Measurements from ENCODE around the gene NUP98. TPM values are rescaled to one million over a fixed set of nuclear protein-coding genes. Genes with fewer than 3 reads are reported as not detected.

The NUP98 gene
- total and polyA plus RNA-seq, 2 of the 13 experiments (the other 11 are each of a cell fraction or from before 2014, with no cell fraction given), result 76.6 to 85.3 TPM

DNA sequence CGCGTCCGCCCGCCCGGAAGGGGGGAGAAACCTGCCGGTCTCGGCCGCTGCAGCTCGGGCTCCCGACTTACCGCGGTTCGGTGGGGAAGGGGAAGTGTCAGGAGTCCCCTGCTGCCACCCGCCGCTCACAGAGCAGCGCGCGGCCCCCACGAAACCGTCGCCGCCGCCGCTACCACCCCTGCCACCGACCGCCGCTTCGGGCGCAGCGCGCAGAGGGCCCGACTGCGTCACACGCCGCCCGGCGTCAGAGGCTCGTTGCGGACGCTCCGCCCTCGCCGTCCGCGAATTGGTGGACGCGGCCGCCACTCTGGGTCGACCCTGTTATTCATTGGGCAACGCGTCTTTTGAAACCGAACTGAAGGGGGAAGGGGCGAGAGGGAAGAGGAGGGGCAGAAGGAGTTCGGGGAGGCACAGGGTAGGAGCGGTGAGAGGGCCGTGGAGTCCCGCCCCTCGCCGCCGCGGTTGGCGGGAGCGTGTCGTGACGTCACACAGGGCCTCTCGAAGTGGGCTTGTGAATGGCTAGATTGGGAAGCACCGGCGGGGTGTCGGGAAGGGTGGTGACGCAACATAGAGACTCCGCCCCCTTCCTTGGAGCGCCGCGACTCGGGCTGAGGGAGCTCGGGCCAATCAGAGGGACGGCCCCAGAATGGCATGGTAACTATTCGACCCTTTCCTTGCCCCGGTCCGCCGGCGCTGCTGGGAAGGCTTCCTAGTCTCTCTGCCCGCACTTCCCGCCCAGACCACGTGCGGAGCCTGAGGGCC is at the start of gene NUP98 (continued):
- TF ChIP-seq ZNF383 (CRISPR knock-in tag; IDR thresholded peaks at IDR 0.05; ENCODE audit: borderline replicate concordance) (no peak), ZSCAN9 (CRISPR knock-in tag; IDR thresholded peaks at IDR 0.05; ENCODE audit: borderline replicate concordance) (no peak; the same call in 1 of the 2 replicates), ARID2 (CRISPR knock-in tag; IDR thresholded peaks at IDR 0.05; ENCODE audit: borderline replicate concordance) (peak; percentile 97), CBX5 (CRISPR knock-in tag; IDR thresholded peaks at IDR 0.05; ENCODE audit: borderline replicate concordance) (peak; percentile 48; the same call in 1 of the 2 replicates), RERE (CRISPR knock-in tag; IDR thresholded peaks at IDR 0.05; ENCODE audit: low read depth) (0 out of 2 replicates have a peak, but pooled peaks have one; percentile 17), ZNF124 (CRISPR knock-in tag; IDR thresholded peaks at IDR 0.05) (peak; percentile 75; the same call in 1 of the 2 replicates), ATF1 (CRISPR knock-in tag; IDR thresholded peaks at IDR 0.05) (peak; percentile 97), RARA (CRISPR knock-in tag; IDR thresholded peaks at IDR 0.05) (0 out of 2 replicates have a peak, but pooled peaks have one; percentile 9), ZNF430 (CRISPR knock-in tag; IDR thresholded peaks at IDR 0.05) (peak; percentile 49), SMAD3 (CRISPR knock-in tag; IDR thresholded peaks at IDR 0.05) (0 out of 2 replicates have a peak, but pooled peaks have one; percentile 70), MAF1 (CRISPR knock-in tag; IDR thresholded peaks at IDR 0.05; ENCODE audit: borderline replicate concordance) (no peak), HMG20B (CRISPR knock-in tag; conservative IDR thresholded peaks at IDR 0.05) (peak; percentile 49; the same call in 1 of the 2 replicates), CBFB (CRISPR knock-in tag; IDR thresholded peaks at IDR 0.05) (0 out of 2 replicates have a peak, but pooled peaks have one; percentile 8), RAD21 (CRISPR knock-in tag; IDR thresholded peaks at IDR 0.05) (peak; percentile 69; the same call in 1 of the 2 replicates), SMARCC2 (IDR thresholded peaks at IDR 0.05) (no peak), ZFY (CRISPR knock-in tag; IDR thresholded peaks at IDR 0.05) (peak; percentile 96), ZNF619 (CRISPR knock-in tag; IDR thresholded peaks at IDR 0.05) (peak; percentile 81; the same call in 1 of the 2 replicates), ZNF562 (CRISPR knock-in tag; IDR thresholded peaks at IDR 0.05; ENCODE audit: borderline replicate concordance) (no peak), ZNF546 (CRISPR knock-in tag; conservative IDR thresholded peaks at IDR 0.05) (0 out of 2 replicates have a peak, but pooled peaks have one; percentile 52)
- TF ChIP-seq, protein P1, sequence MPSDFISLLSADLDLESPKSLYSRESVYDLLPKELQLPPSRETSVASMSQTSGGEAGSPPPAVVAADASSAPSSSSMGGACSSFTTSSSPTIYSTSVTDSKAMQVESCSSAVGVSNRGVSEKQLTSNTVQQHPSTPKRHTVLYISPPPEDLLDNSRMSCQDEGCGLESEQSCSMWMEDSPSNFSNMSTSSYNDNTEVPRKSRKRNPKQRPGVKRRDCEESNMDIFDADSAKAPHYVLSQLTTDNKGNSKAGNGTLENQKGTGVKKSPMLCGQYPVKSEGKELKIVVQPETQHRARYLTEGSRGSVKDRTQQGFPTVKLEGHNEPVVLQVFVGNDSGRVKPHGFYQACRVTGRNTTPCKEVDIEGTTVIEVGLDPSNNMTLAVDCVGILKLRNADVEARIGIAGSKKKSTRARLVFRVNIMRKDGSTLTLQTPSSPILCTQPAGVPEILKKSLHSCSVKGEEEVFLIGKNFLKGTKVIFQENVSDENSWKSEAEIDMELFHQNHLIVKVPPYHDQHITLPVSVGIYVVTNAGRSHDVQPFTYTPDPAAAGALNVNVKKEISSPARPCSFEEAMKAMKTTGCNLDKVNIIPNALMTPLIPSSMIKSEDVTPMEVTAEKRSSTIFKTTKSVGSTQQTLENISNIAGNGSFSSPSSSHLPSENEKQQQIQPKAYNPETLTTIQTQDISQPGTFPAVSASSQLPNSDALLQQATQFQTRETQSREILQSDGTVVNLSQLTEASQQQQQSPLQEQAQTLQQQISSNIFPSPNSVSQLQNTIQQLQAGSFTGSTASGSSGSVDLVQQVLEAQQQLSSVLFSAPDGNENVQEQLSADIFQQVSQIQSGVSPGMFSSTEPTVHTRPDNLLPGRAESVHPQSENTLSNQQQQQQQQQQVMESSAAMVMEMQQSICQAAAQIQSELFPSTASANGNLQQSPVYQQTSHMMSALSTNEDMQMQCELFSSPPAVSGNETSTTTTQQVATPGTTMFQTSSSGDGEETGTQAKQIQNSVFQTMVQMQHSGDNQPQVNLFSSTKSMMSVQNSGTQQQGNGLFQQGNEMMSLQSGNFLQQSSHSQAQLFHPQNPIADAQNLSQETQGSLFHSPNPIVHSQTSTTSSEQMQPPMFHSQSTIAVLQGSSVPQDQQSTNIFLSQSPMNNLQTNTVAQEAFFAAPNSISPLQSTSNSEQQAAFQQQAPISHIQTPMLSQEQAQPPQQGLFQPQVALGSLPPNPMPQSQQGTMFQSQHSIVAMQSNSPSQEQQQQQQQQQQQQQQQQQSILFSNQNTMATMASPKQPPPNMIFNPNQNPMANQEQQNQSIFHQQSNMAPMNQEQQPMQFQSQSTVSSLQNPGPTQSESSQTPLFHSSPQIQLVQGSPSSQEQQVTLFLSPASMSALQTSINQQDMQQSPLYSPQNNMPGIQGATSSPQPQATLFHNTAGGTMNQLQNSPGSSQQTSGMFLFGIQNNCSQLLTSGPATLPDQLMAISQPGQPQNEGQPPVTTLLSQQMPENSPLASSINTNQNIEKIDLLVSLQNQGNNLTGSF (CRISPR knock-in tag; IDR thresholded peaks at IDR 0.05), result 0 out of 2 replicates have a peak, but pooled peaks have one; percentile 94
